T-cell (primary cell): ENCODE measurements around the gene TPD52L1. TPM values are rescaled to one million over a fixed set of nuclear protein-coding genes. Genes with fewer than 3 reads are reported as not detected.

ENCODE experiments used
- ATAC-seq, 4 experiments: fragments of 200-7000 bp in 3 of 4; fragments of 150-1000 bp in 1 of 4; cut with Tn5 transposase; replicated peaks in 1 of 4; 1 replicate in 3 of 4; 2 replicates in 1 of 4; pipeline ENCODE4 v1.10.0; 2021; ENCODE audit warnings: moderate library complexity in 3 of 4, mild to moderate bottlenecking in 2 of 4, moderate number of reproducible peaks in 1 of 4
- CTCF ChIA-PET, 2 donors: fragments of 300-600 bp; sonication (Branson Sonifier 250); formaldehyde crosslinking; loops; one replicate each; lab custom pipeline; 2022; ENCODE audit warnings: antibody characterized with exemption in 2 of 2; lab: Charles Lee
- POLR2A ChIA-PET, 2 donors: fragments of 300-600 bp; sonication (Branson Sonifier 250); formaldehyde crosslinking; loops; one replicate each; lab custom pipeline; 2022; ENCODE audit warnings: antibody characterized with exemption in 2 of 2; lab: Charles Lee
- DNase-seq, 35 experiments: peaks; one replicate each; pipeline versions ENCODE4 v3.0.0 to v3.0.0-alpha.2; 2013 to 2023
- H3K27ac ChIP-seq: one replicate; pipeline ENCODE4 v1.5.1; 2013; ENCODE audit warnings: low read length
- H3K27me3 ChIP-seq, 2 experiments: replicated peaks in 1 of 2; 1 replicate in 1 of 2; 2 replicates in 1 of 2; pipeline versions ENCODE4 v1.6.1 to v1.7.0; 2013; ENCODE audit warnings: low read length in 1 of 2, mixed read lengths in 1 of 2; ENCODE audit not compliant: control insufficient read depth in 2 of 2, insufficient read depth in 2 of 2; ENCODE audit errors: extremely low read depth in 1 of 2
- H3K36me3 ChIP-seq, 2 donors: 1 replicate in 1 of 2; 2 replicates in 1 of 2; pipeline versions ENCODE4 v1.6.1 to v1.7.0; 2013; ENCODE audit warnings: low read length in 1 of 2; ENCODE audit not compliant: control insufficient read depth in 2 of 2, insufficient read depth in 1 of 2; ENCODE audit errors: extremely low read depth in 1 of 2
- H3K4me1 ChIP-seq, 2 experiments: 1 replicate in 1 of 2; 2 replicates in 1 of 2; pipeline versions ENCODE4 v1.6.1 to v1.7.0; 2013; ENCODE audit warnings: low read length in 2 of 2, mixed read lengths in 1 of 2; ENCODE audit not compliant: insufficient read depth in 2 of 2, control insufficient read depth in 1 of 2; ENCODE audit errors: extremely low read depth in 1 of 2
- H3K4me3 ChIP-seq, 2 donors: 1 replicate in 1 of 2; 2 replicates in 1 of 2; pipeline versions ENCODE4 v1.5.1 to v1.7.0; 2013; ENCODE audit warnings: mild to moderate bottlenecking in 2 of 2, low read length in 1 of 2, moderate library complexity in 1 of 2; ENCODE audit not compliant: control insufficient read depth in 1 of 2; ENCODE audit errors: extremely low read depth in 1 of 2
- H3K9me3 ChIP-seq: 2 replicates; pipeline ENCODE4 v1.7.0; 2013
- H3K27ac Mint-ChIP-seq, 2 donors: one replicate each; pipeline ENCODE4 v1.8.0; 2020 to 2021; ENCODE audit warnings: mild to moderate bottlenecking in 2 of 2, mixed read lengths in 2 of 2
- H3K27me3 Mint-ChIP-seq, 2 donors: one replicate each; pipeline ENCODE4 v1.8.0; 2021 to 2022; ENCODE audit warnings: mixed read lengths in 2 of 2
- H3K36me3 Mint-ChIP-seq: one replicate; pipeline ENCODE4 v1.8.0; 2021; ENCODE audit warnings: mixed read lengths
- H3K4me1 Mint-ChIP-seq, 3 donors: one replicate each; pipeline ENCODE4 v1.8.0; 2020 to 2022; ENCODE audit warnings: mixed read lengths in 3 of 3, mild to moderate bottlenecking in 1 of 3
- H3K4me3 Mint-ChIP-seq, 3 donors: one replicate each; pipeline ENCODE4 v1.8.0; 2020 to 2022; ENCODE audit warnings: mild to moderate bottlenecking in 3 of 3, mixed read lengths in 3 of 3, moderate library complexity in 3 of 3
- H3K9me3 Mint-ChIP-seq, 3 donors: one replicate each; pipeline ENCODE4 v1.8.0; 2020 to 2022; ENCODE audit warnings: mixed read lengths in 3 of 3
- WGBS: methylation state at CpG from one replicate; pipeline ENCODE4 v1.1.5; 2013; ENCODE audit warnings: missing lambda C conversion rate; ENCODE audit not compliant: insufficient coverage; 5-methylcytosine and 5-hydroxymethylcytosine counted together
- total RNA-seq, 35 experiments: library from RNA in 6 of 35; stranded (reverse) in 6 of 35; fragments of 120-200 nt in 1 of 35; gene quantifications; one replicate each; pipeline versions ENCODE4 v1.2.1 to v1.2.4 and lab custom pipeline; 2013 to 2026

The TPD52L1 gene
- total RNA-seq, 5 donors from 2014 or later (not counting 1 experiment from before 2014, with no cell fraction given), result 0.20 to 0.89 (median 0.47) TPM; not detected in 1

- ChIA-PET POLR2A (no interaction called here), CTCF (no interaction called here)
- no peaks in the 10 kb centered on the region for H3K4me1 Mint-ChIP-seq
- H3K36me3 Mint-ChIP-seq, result no peaks in the 10 kb centered on the region
- H3K27ac Mint-ChIP-seq, result no peak overlapping the region
- DNase-seq (no peak), ATAC-seq (no peak)
- Histone ChIP-seq H3K4me3 (no peak overlapping the region), H3K27me3 (no peaks in the 10 kb centered on the region), H3K36me3 (no peaks in the 10 kb centered on the region), H3K4me1 (no peaks in the 10 kb centered on the region), H3K9me3 (no peaks in the 10 kb centered on the region), H3K27ac (no peak overlapping the region)
- peaks cover 0 to 7% of the 10 kb centered on the region in 2 donors for H3K27me3 Mint-ChIP-seq
- no peaks in the 10 kb centered on the region for H3K9me3 Mint-ChIP-seq
- 93% methylated on average over 4 of the region's 6 CpGs for WGBS
- H3K4me3 Mint-ChIP-seq, result no peak overlapping the region
Measured at GRCh38 chr6:125227244-125227643, 73.7 kb downstream of the TPD52L1 start.

- H3K27ac Mint-ChIP-seq, result no peak overlapping the region
- DNase-seq (no peak), ATAC-seq (no peak)
- no peaks in the 10 kb centered on the region for H3K36me3 ChIP-seq
- H3K9me3 ChIP-seq, result no peaks in the 10 kb centered on the region
- no peak overlapping the region for H3K4me3 Mint-ChIP-seq
- ChIA-PET CTCF (no interaction called here), POLR2A (no interaction called here)
- 92% methylated on average over 5 of the region's 6 CpGs for WGBS
- H3K4me3 ChIP-seq, result no peak overlapping the region
- H3K27me3 ChIP-seq, result no peaks in the 10 kb centered on the region
- H3K27me3 Mint-ChIP-seq, result peaks cover 0 to 7% of the 10 kb centered on the region in 2 donors
- no peak overlapping the region for H3K27ac ChIP-seq
- no peaks in the 10 kb centered on the region for H3K36me3 Mint-ChIP-seq
- H3K4me1 ChIP-seq, result no peaks in the 10 kb centered on the region
- H3K9me3 Mint-ChIP-seq, result no peaks in the 10 kb centered on the region
- H3K4me1 Mint-ChIP-seq, result peaks cover 0 to 2% (median 0%) of the 10 kb centered on the region in 3 donors
Measured at GRCh38 chr6:125228981-125229479, 75.5 kb downstream of the TPD52L1 start.

DNA sequence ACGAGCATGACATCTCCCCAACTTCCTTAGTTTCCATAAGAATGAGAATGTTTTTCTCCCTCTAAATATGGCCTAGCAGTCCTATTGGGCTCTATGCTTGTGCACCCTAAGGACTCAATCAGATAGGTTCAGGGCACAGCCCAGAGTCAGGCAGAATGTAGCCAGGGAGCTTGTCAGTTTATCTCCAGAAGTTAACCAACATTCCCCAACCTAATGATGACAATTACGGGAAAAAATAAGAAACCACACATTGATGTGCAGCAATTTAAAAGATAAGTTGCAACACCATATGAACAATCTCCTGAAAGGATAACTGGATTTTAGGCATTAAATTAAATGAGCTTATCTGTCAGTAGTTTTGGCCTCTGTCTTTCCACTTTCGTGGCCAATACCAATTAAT, 77.1 kb downstream of the TPD52L1 start:
- H3K4me3 ChIP-seq, result no peak overlapping the region
- no peaks in the 10 kb centered on the region for H3K27me3 ChIP-seq
- ChIA-PET CTCF (no interaction called here), POLR2A (no interaction called here)
- Mint-ChIP-seq H3K27ac (no peak overlapping the region), H3K36me3 (no peaks in the 10 kb centered on the region), H3K4me1 (peaks cover 0 to 2% (median 0%) of the 10 kb centered on the region in 3 donors), H3K4me3 (no peak overlapping the region), H3K27me3 (peaks cover 0 to 7% of the 10 kb centered on the region in 2 donors), H3K9me3 (no peaks in the 10 kb centered on the region)
- WGBS, result 100% methylated on average over 1 of the region's 3 CpGs
- H3K9me3 ChIP-seq, result no peaks in the 10 kb centered on the region
- DNase-seq (no peak), ATAC-seq (no peak)
- no peaks in the 10 kb centered on the region for H3K36me3 ChIP-seq
- no peaks in the 10 kb centered on the region for H3K4me1 ChIP-seq
- no peak overlapping the region for H3K27ac ChIP-seq

- Mint-ChIP-seq H3K4me1 (peaks cover 0 to 2% (median 0%) of the 10 kb centered on the region in 3 donors), H3K9me3 (no peaks in the 10 kb centered on the region), H3K4me3 (no peak overlapping the region), H3K27ac (no peak overlapping the region), H3K36me3 (no peaks in the 10 kb centered on the region), H3K27me3 (peaks cover 0 to 7% of the 10 kb centered on the region in 2 donors)
- Histone ChIP-seq H3K4me1 (no peaks in the 10 kb centered on the region), H3K27me3 (no peaks in the 10 kb centered on the region), H3K27ac (no peak overlapping the region), H3K9me3 (no peaks in the 10 kb centered on the region), H3K36me3 (no peaks in the 10 kb centered on the region), H3K4me3 (no peak overlapping the region)
- CTCF ChIA-PET, result no interaction called here
- POLR2A ChIA-PET, result no interaction called here
- no peak for DNase-seq
- WGBS, result no CpG with 5 or more reads among the region's 1 CpG
- ATAC-seq, result no peak
Measured at GRCh38 chr6:125231133-125231532, 77.6 kb downstream of the TPD52L1 start.

GRCh38 chr6:125231574-125232343, 78.2 kb downstream of the TPD52L1 start:
- CTCF ChIA-PET, result no interaction called here

GRCh38 chr6:125232466-125232865, 78.9 kb downstream of the TPD52L1 start:
- POLR2A ChIA-PET, result interaction anchor here in 1 of 2 donors (0.6 kb wide), 1 partner anchor 32 kb away, joined by 3 read pairs; no protein-coding TSS in a partner anchor
- H3K27me3 ChIP-seq, result no peaks in the 10 kb centered on the region
- DNase-seq, result no peak
- no peak overlapping the region for H3K4me3 ChIP-seq
- Mint-ChIP-seq H3K9me3 (no peaks in the 10 kb centered on the region), H3K27me3 (peaks cover 0 to 7% of the 10 kb centered on the region in 2 donors), H3K4me1 (peaks cover 0 to 2% (median 0%) of the 10 kb centered on the region in 3 donors), H3K27ac (no peak overlapping the region), H3K4me3 (no peak overlapping the region), H3K36me3 (no peaks in the 10 kb centered on the region)
- H3K36me3 ChIP-seq, result no peaks in the 10 kb centered on the region
- WGBS, result no CpG with 5 or more reads among the region's 1 CpG
- H3K9me3 ChIP-seq, result no peaks in the 10 kb centered on the region
- no peak overlapping the region for H3K27ac ChIP-seq
- ATAC-seq, result no peak
- CTCF ChIA-PET, result no interaction called here
- H3K4me1 ChIP-seq, result no peaks in the 10 kb centered on the region

More at GRCh38 chr6:125231574-125232343, 78.2 kb downstream of the TPD52L1 start:
- no peaks in the 10 kb centered on the region for H3K36me3 ChIP-seq
- peaks cover 0 to 2% (median 0%) of the 10 kb centered on the region in 3 donors for H3K4me1 Mint-ChIP-seq
- H3K4me1 ChIP-seq, result no peaks in the 10 kb centered on the region
- no peak for ATAC-seq
- H3K27ac ChIP-seq, result no peak overlapping the region
- H3K27me3 Mint-ChIP-seq, result peaks cover 0 to 7% of the 10 kb centered on the region in 2 donors
- no peak overlapping the region for H3K4me3 ChIP-seq
- no peaks in the 10 kb centered on the region for H3K36me3 Mint-ChIP-seq
- DNase-seq, result no peak
- no peaks in the 10 kb centered on the region for H3K27me3 ChIP-seq
- POLR2A ChIA-PET, result no interaction called here
- H3K27ac Mint-ChIP-seq, result no peak overlapping the region
- no peaks in the 10 kb centered on the region for H3K9me3 Mint-ChIP-seq
- H3K9me3 ChIP-seq, result no peaks in the 10 kb centered on the region
- no peak overlapping the region for H3K4me3 Mint-ChIP-seq
- 86% methylated on average over 6 of the region's 7 CpGs for WGBS
